NCI-H510A treated with DMSO at 0.1 percent for 48 hours (cell line): ENCODE measurements around the gene ZNF597.
"Not testable (repeated sequence)": the region's sequence is repeated elsewhere in the genome, so short reads cannot be mapped to it uniquely, and the experiment has no call there.

Source experiments
- DNase-seq: peaks from one replicate; lab custom pipeline; 2025; lab: John Stamatoyannopoulos, UW

Gene ZNF597

GRCh38 chr16:3475604-3476375 lies 32.5 kb upstream of the ZNF597 start:
- DNase-seq = no peak

GRCh38 chr16:3474870-3475269 lies 31.6 kb upstream of the ZNF597 start:
- DNase-seq = not testable (repeated sequence)

GRCh38 chr16:3474136-3474779 lies 31.0 kb upstream of the ZNF597 start:
- DNase-seq = no peak

DNA sequence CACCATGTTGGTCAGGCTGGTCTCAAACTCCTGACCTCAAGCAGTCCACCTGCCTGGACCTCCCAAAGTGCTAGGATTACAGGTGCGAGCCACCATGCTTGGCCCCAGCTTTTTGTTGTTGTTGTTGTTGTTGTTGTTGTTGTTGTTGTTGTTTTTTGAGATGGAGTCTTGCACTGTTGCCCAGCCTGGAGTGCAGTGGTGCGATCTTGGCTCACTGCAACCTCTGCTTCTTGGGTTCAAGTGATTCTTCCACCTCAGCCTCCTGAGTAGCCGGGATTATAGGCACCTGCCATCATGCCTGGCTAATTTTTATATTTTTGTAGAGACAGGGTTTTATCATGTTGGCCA lies 30.3 kb upstream of the ZNF597 start:
- not testable (repeated sequence) for DNase-seq

- no peak for DNase-seq
Measured at GRCh38 chr16:3472878-3473595, 29.7 kb upstream of the ZNF597 start.

GRCh38 chr16:3471518-3472176 lies 28.3 kb upstream of the ZNF597 start:
- DNase-seq = no peak

- no peak for DNase-seq
Measured at GRCh38 chr16:3470723-3471122, 27.4 kb upstream of the ZNF597 start.

DNA sequence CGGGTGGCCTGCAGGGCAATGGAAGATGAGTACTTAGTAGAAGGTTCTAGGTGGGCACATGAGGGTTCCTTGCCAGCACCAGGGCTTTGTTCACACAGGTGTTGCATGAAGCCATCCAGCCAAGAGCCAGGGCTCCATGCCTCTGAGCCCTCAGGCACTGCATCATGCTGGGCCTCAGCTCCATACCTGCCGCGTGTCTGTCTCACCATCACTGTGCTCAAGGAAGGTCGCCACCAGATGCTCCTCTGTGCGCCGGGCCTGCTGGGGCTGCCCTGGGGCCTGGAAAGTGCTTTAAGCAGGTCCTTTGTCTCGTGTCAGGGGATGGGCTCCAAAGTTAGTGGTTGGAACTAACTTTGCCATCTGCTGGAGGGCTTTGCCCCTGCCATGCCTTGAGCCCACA lies 26.4 kb upstream of the ZNF597 start:
- no peak for DNase-seq

GRCh38 chr16:3468501-3468900 lies 25.2 kb upstream of the ZNF597 start:
- DNase-seq = no peak

- no peak for DNase-seq
Measured at GRCh38 chr16:3467921-3468320, 24.6 kb upstream of the ZNF597 start.

DNA sequence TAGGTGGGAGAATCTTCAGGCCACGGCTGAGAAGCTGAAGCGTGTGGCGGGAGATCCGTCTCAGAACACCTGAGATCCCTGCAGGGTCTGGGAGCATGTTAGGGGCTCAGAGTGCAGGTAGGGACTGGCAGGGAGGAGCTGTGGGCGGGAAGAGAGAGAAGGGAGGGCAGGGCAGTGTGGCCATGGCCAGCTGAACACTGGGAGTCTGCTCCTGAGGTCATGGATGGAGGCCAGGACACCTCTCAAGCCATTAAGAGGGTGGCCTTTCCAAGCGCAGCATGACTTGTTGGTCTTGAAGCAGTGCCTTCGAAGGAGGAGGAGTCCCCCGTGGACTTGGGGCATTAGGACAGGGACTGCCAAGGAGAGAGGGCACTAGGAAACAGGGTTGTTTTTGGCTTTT lies 23.9 kb upstream of the ZNF597 start:
- DNase-seq = no peak

DNA sequence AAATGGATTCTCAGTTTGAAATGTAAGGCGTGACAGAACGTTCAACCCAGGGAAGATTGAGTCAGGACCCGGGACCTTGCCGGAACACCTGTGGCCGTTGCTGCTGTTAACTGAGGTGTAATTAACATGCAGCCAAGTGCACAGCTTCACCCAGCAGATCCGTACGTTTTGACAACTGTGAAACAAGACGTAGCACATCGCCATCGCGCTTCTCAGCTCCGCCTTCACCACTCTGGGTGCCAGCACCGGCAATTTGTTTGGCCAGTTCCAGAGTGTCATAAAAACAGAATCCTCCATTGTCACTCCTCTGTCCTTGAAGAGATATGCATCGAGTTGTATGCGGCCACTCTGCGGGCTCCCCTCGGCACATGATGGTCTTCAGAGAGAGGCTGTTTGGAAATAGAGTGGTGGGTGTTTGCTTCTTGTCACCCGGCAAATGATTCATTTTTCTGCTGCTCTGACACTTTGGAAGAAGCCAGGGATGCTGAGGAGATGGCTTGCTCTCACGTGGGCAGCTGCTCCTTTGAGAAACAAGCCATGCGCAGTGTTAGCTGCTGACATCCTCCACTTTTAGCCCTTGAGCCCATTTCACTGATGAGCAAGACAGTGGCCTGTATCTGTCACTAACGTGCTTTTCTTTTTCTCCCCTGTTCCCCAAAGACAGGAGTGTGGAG lies 22.7 kb upstream of the ZNF597 start:
- no peak for DNase-seq

- no peak for DNase-seq
Measured at GRCh38 chr16:3465301-3465700, 22.0 kb upstream of the ZNF597 start.

DNA sequence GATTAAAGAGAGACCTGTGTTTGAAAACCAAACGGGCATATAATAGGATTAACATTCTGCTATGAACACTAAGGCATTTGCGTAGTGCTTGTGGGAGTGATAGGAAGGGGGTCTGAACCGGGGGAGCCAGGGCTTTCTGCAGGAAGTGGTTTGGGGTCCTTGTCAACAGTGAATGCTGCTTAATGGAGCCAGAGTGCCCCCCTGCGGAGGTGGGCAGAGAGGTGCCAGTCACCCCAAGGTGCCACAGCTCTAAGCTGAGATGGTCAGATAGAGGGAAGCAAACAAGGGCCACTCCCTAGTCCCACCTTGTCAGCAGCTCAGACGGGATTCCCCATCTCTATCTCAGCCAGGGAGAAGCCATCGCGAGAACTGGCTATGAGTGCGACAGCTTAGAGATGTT lies 17.8 kb upstream of the ZNF597 start:
- no peak for DNase-seq

GRCh38 chr16:3460585-3460984 lies 17.3 kb upstream of the ZNF597 start:
- no peak for DNase-seq

DNA sequence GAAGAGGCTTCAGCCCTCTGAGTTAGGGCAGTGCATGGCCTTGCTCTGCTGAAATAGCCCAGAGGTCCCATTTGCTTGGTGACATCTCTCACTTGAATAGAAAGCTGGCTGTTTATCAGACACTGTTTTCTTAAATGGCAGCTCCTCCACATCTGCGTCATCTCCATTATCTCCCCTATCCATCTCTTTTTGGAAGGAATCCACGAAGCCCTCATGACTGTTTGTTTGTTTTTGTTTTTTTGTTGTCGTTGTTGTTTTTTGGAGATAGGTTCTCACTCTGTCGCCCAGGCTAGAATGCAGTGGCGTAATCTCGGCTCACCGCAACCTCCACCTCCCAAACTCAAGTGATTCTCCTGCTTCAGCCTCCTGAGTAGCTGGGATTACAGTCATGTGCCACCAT lies 16.8 kb upstream of the ZNF597 start:
- DNase-seq = no peak

DNA sequence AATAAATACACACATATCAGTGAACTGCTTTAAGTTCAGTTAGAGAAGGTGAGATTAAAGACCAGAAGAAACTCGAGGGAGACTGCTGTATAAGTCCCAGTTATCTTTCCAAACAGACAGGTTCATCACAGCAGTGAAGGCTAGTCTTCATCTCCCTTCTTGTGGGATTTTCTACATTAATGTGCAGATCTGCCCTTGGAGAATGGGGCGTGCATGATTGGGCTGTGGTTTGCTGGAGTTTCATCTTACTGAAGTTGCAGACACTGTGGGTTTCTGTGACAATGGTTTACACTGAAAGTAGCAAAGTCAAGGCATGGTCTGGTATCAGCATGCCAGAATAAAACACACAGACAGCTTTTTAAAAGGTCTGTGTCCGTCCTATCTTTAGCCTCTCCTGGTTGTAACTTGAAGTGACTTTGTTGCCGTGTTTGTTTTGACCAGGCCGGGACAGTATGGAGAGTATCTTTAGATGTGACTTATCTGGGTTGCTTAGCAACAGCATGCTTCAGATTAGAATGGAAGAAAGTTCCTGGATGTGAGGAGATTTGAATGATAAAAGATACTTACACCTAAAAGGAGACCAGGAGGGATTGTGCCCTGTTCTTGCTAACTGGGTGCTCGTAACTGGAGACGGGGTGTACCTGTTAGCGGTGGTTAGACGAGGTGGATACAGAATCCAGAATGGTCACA lies 16.2 kb upstream of the ZNF597 start:
- no peak for DNase-seq

- no peak for DNase-seq
Measured at GRCh38 chr16:3458852-3459361, 15.6 kb upstream of the ZNF597 start.

- no peak for DNase-seq
Measured at GRCh38 chr16:3458278-3458851, 15.1 kb upstream of the ZNF597 start.

DNA sequence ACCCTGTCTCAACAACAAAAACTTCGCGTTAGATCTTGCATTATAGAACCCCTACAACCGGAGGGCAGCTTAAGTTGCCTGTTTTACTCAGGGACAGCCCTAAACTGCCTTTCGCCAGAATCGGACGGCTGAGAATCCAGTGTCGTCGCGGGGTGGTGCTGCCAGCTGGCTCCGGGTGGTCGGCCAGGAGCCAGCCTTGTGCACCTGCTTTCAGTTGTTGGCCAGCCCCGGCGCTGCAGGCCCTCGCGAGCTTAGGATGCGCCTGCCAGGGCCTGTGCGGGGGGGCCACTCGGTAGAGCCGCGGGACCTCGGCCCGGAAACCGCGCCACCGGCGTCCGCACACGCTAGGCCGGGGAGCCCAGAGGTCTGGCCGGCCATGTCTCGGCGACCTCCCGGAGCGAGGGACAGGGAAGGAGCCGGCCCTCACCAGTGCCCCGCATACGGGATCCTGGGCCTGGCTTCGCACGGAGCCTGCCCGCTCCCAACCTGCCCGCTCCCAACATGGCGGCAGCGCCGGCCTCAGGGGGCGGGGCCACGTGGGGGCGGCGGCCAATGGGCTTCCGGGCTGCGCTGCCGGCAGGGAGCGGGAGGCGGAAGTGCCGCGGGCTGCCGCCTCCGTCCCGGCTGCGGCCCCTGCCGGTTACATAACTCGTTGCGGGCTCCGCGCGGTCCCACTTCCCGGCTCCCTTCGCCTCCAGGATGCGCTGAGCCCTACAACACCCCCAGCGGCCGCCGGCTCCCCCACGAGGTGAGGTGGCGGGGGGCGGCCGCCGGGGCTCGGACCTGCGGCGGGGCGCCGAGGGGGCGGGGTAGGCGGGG lies 14.3 kb upstream of the ZNF597 start:
- peak; percentile 55 for DNase-seq
